Ishikawa (cell line): Measurements from ENCODE around the gene NANS.

Experiments used
- CEBPB ChIP-seq: IDR thresholded peaks from 2 replicates; pipeline ENCODE4 v1.6.1; 2012
- CREB1 ChIP-seq: IDR thresholded peaks from 2 replicates; pipeline ENCODE4 v1.6.1; 2012; ENCODE audit warnings: low read depth
- EGR1 ChIP-seq: IDR thresholded peaks from 2 replicates; pipeline ENCODE4 v1.6.1; 2012
- EP300 ChIP-seq: IDR thresholded peaks from 2 replicates; pipeline ENCODE4 v1.6.1; 2012; ENCODE audit warnings: borderline replicate concordance
- FOXM1 ChIP-seq: IDR thresholded peaks from 2 replicates; pipeline ENCODE4 v1.6.1; 2012; ENCODE audit warnings: low read depth, borderline replicate concordance
- NFIC ChIP-seq: IDR thresholded peaks from 2 replicates; pipeline ENCODE4 v1.6.1; 2012
- RAD21 ChIP-seq: IDR thresholded peaks from 2 replicates; pipeline ENCODE4 v1.6.1; 2012; ENCODE audit warnings: low read depth
- TAF1 ChIP-seq: IDR thresholded peaks from 2 replicates; pipeline ENCODE4 v1.6.1; 2012; ENCODE audit warnings: low read depth, mild to moderate bottlenecking
- TCF12 ChIP-seq: IDR thresholded peaks from 2 replicates; pipeline ENCODE4 v1.6.1; 2012; ENCODE audit warnings: low read depth
- TEAD4 ChIP-seq: IDR thresholded peaks from 2 replicates; pipeline ENCODE4 v1.6.1; 2012
- YY1 ChIP-seq: IDR thresholded peaks from 2 replicates; pipeline ENCODE4 v1.6.1; 2012; ENCODE audit warnings: low read depth
- TF ChIP-seq, protein P1 (sequence below): IDR thresholded peaks from 2 replicates; pipeline ENCODE4 v1.6.1; 2012; ENCODE audit warnings: low read depth, mild to moderate bottlenecking
- TF ChIP-seq, protein P2 (sequence below): IDR thresholded peaks from 2 replicates; pipeline ENCODE4 v1.6.1; 2012

DNA sequence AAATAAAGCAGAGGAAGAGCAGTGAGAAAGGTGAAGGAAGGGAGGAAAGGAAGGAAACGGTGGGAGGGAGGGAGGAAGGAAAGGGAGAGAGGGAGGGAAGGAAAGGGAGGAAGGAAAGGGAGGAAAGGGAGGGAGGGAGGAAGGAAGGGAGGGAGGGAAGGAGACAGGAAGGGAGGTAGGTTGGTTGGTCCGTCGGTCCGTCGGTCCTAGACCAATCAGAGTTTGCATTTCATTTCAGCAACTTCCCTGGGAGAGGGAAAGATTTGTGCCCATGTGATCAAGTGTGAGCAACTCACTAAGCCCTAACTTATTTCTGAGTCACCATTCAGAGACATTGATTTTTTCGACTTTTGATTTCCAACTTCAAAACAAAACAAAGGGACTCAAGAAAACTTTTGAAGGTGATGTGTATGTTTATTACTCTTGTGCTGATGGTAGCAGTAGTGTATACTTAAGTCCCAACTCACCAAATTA lies 18.8 kb downstream of the NANS start:
- TF ChIP-seq EGR1 (no peak), CEBPB (no peak), NFIC (no peak), TCF12 (no peak), YY1 (no peak), TAF1 (no peak), EP300 (no peak), FOXM1 (no peak), TEAD4 (no peak), RAD21 (no peak), CREB1 (no peak)
- TF ChIP-seq, protein P1, sequence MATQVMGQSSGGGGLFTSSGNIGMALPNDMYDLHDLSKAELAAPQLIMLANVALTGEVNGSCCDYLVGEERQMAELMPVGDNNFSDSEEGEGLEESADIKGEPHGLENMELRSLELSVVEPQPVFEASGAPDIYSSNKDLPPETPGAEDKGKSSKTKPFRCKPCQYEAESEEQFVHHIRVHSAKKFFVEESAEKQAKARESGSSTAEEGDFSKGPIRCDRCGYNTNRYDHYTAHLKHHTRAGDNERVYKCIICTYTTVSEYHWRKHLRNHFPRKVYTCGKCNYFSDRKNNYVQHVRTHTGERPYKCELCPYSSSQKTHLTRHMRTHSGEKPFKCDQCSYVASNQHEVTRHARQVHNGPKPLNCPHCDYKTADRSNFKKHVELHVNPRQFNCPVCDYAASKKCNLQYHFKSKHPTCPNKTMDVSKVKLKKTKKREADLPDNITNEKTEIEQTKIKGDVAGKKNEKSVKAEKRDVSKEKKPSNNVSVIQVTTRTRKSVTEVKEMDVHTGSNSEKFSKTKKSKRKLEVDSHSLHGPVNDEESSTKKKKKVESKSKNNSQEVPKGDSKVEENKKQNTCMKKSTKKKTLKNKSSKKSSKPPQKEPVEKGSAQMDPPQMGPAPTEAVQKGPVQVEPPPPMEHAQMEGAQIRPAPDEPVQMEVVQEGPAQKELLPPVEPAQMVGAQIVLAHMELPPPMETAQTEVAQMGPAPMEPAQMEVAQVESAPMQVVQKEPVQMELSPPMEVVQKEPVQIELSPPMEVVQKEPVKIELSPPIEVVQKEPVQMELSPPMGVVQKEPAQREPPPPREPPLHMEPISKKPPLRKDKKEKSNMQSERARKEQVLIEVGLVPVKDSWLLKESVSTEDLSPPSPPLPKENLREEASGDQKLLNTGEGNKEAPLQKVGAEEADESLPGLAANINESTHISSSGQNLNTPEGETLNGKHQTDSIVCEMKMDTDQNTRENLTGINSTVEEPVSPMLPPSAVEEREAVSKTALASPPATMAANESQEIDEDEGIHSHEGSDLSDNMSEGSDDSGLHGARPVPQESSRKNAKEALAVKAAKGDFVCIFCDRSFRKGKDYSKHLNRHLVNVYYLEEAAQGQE, result no peak
- TF ChIP-seq, protein P2, sequence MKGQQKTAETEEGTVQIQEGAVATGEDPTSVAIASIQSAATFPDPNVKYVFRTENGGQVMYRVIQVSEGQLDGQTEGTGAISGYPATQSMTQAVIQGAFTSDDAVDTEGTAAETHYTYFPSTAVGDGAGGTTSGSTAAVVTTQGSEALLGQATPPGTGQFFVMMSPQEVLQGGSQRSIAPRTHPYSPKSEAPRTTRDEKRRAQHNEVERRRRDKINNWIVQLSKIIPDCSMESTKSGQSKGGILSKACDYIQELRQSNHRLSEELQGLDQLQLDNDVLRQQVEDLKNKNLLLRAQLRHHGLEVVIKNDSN, result peak; percentile 51
